ENCODE measurements around the gene ENTPD6. TPM values are rescaled to one million over a fixed set of nuclear protein-coding genes. Genes with fewer than 3 reads are reported as not detected.
A peak's percentile ranks its signal among the peaks of the same experiment; 100 is the strongest.

Gene ENTPD6
- total and polyA plus RNA-seq, 11 donors = 58.7 to 200 (median 93.3) TPM

- H3K9me3 ChIP-seq = no peaks in the 10 kb centered on the region
- peaks cover 0 to 21% (median 12%) of the 10 kb centered on the region in 9 donors for H3K36me3 ChIP-seq
- DNase-seq = peak in 2 of 5 donors; percentile 67 to 70
- no peak overlapping the region for H3K4me3 ChIP-seq
- WGBS, 4 donors = 20 to 29% (median 23%) methylated on average over 11 to 12 of the region's 12 CpGs
- peak; percentile 47 to 73 (median 55) for ATAC-seq
- intact Hi-C loops (cut with DNase I) = loop anchor here in 3 of 10 donors (1.0 to 2.0 kb wide), 3 partner anchors 20 to 27 kb away; partner anchors contain the start of gene PYGB (in 1 of the 3)
- H3K27me3 ChIP-seq = no peaks in the 10 kb centered on the region
- TF ChIP-seq CTCF (IDR thresholded peaks at IDR 0.05) (no peak), POLR2A (IDR thresholded peaks at IDR 0.05) (no peak)
- peaks cover 10 to 80% (median 41%) of the 10 kb centered on the region in 12 donors for H3K4me1 ChIP-seq
- peak overlapping the region; percentile 74 to 96 (median 86) for H3K27ac ChIP-seq
Measured at GRCh38 chr20:25227317-25227831, 31.9 kb downstream of the ENTPD6 start.

- no peak for ATAC-seq
- Histone ChIP-seq H3K4me1 (peaks cover 7 to 75% (median 45%) of the 10 kb centered on the region in 12 donors), H3K4me3 (no peak overlapping the region), H3K36me3 (peaks cover 0 to 15% (median 5%) of the 10 kb centered on the region in 9 donors), H3K27ac (peak overlapping the region; percentile 15 to 96 (median 86)), H3K27me3 (no peaks in the 10 kb centered on the region), H3K9me3 (no peaks in the 10 kb centered on the region)
- 80 to 89% (median 82%) methylated on average over 23 of the region's 23 CpGs for WGBS, 4 donors
- TF ChIP-seq POLR2A (IDR thresholded peaks at IDR 0.05) = no peak
- TF ChIP-seq CTCF (IDR thresholded peaks at IDR 0.05) = no peak
- DNase-seq = no peak
- intact Hi-C loops (cut with DNase I) = no loop called here
Measured at GRCh38 chr20:25229486-25230165, 34.1 kb downstream of the ENTPD6 start.

- intact Hi-C loops (cut with DNase I) = no loop called here
- H3K9me3 ChIP-seq = no peaks in the 10 kb centered on the region
- WGBS, 4 donors = 45 to 64% (median 57%) methylated on average over 7 to 8 of the region's 8 CpGs
- DNase-seq (peak in 1 of 5 donors; percentile 47), ATAC-seq (peak in 3 of 4 donors; percentile 11 to 29 (median 20))
- no peak overlapping the region for H3K4me3 ChIP-seq
- peaks cover 7 to 70% (median 42%) of the 10 kb centered on the region in 12 donors for H3K4me1 ChIP-seq
- no peaks in the 10 kb centered on the region for H3K27me3 ChIP-seq
- peak overlapping the region; percentile 15 to 96 (median 86) for H3K27ac ChIP-seq
- TF ChIP-seq POLR2A (IDR thresholded peaks at IDR 0.05) (no peak), CTCF (IDR thresholded peaks at IDR 0.05) (no peak)
- peaks cover 0 to 11% (median 4%) of the 10 kb centered on the region in 9 donors for H3K36me3 ChIP-seq
Measured at GRCh38 chr20:25230166-25230831, 34.8 kb downstream of the ENTPD6 start.

Data from heart left ventricle (tissue), 16 donors.